Activated CD4-positive, alpha-beta T cell treated with anti-CD3 and anti-CD28 coated beads for 24 hours (primary cell): ENCODE measurements around the gene C1orf167.
"Not testable (repeated sequence)": the region's sequence is repeated elsewhere in the genome, so short reads cannot be mapped to it uniquely, and the experiment has no call there.

Experiments
- DNase-seq, 2 donors: peaks; one replicate each; pipeline ENCODE4 v3.0.0-alpha.2; 2020; ENCODE audit warnings: low read depth in 2 of 2

The C1orf167 gene

DNA sequence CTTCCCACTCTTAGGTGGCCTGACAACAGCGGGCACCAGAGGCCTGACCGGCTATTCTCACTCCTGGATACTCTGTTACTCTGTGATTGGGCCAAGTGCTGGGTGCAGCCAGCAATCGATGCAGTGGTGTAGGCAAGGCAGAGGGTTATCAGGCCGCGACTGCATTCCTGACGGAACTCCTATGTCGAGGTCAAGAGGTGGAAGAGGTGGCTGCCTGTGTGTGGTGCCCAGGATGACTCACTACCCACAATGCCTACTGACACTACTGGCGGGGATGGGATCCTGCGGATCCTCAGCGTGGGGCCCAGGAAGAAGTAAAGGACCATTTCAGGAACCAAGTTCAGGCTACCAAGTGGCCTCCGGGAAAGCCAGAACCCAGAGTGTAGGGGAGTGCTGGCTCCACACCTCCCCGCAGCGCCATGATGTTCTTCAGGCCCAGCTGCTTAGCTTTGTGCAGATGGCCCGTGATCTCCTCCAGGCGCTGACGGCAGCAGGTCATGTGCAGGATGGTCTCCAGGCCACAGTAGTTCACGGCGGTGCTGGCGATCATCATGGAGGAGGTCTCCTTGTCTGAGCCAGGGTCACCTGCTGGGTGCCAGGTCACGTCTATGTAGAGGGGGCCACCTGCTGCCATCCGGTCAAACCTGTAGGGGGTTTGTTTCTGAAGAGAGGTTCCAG, 38.9 kb downstream of the C1orf167 start:
- no peak for DNase-seq

DNA sequence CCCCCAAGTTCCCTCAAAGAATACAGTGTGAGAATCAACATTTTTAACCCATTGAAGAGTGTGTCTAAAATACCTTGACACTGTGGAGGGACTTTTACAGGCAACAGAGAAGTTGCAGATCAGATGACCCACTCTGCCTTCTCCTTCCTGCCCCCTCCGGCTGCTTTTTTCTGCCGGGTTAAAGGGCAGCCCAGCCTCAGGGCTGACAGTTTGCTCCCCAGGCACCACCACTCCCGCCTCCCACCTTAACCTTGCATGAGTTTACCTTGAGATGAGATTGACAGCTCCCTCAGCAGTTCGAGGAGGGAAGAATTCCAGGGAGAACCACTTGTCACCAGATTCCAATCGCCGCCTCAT, 40.6 kb downstream of the C1orf167 start:
- no peak for DNase-seq

DNA sequence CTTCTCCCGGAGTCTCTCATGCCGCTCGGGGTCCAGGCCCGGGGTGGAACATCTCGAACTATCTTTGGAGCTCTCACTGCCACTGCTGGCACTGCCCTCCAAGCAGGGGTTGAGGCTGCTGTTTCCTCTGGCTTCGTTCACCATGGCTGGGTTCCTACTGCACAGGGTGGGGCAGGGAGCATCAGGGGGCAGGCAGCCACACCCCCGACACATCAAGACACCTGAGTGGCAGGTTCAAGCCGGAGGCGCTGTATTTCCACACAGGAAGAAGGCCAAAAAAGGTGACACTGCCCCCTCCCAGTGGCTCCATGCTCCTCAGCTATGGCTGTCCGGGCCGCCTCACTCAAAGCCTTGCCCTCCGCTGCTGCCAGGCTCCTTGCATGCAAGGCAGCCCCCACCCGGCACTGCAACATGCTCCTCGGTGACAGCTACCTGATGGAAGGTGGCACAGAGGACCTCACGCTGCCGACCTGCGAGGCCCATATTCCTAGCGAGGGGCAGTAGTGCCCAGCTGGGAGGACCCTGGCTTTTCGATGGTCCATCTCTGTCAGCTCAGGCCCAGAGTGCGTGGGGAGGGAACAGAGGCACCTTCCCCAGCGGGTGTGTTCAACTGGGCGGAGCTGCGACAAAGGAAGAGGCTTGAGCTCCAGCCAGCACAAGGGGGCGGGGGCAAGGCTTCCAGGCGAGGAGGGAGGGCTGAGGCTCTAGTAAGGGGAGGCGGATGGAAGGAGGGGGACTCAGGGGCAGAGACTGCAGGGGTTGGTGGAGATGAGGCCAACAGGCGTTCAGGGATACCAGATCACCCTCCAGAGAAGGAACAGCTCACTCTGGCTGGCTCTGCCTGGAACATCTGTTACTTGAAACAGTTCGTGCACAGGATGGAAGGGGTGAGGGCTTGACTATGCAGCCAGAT, 41.2 kb downstream of the C1orf167 start:
- DNase-seq, result peak; percentile 60 to 66

DNA sequence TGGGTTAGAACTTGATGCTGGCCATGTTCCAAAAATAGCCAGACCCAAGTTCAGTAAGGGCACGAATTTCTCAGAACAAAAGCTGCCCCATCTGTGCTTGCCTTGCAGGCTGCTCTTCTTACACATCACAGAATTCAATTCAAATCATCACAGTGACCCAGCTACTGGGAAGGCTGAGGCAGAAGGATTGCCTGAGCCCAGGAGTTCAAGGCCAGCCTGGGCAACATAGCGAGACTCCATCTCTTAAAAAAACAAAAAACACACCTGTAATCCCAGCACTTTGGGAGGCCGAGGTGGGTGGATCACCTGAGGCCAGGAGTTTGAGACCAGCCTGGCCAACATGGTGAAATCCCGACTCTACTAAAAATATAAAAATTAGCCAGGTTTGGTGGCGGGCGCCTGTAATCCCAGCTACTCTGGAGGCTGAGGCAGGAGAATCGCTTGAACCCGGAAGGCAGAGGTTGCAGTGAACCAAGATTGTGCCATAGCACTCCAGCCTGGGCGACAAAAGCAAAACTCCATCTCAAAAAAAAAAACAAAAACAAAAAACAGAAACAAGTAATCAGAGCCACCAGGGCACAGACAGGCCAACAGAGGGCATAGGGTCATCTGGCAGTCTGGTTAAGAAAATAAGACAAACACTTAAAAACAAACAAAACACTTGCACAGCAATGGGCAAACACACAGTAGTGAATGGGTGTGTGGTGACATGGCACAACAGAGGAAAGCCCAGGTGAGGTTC, 42.1 kb downstream of the C1orf167 start:
- DNase-seq, result not testable (repeated sequence)

DNA sequence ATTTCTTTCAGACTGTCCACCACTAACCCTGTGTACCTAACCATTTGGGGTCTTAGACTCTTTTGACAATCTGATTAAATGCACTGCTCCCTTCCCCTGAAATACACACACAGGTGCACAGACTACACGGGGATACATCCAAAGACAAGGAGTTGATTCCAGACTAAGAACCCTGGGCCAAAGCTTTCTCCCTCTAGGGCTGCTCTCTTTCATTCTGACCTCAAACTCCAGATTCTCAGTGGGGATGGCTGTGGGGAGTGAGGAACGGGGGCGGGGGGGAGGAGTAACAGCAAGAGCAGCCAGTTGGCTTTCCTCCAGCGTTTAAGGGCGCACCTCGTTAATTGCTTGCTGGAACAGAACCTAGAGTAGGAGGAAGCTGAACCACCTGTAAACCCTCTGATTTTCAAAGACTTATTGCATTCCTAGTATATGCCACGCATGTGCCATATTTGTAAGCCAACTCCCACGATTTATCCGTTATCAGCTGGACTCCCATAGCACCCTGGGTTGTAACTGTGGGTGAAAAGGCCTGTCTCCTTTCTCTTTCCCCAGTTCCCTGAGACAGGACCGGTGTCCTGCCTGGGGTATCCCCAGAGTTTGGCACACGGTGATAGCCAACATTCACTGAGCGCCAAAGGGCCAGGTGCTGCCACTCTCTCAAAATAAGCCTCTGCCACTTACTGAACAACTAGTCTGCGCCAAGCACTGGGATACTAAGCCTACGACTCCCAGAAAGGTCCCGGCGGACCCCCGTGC, 42.9 kb downstream of the C1orf167 start:
- peak in 1 of 2 donors; percentile 32 for DNase-seq

DNA sequence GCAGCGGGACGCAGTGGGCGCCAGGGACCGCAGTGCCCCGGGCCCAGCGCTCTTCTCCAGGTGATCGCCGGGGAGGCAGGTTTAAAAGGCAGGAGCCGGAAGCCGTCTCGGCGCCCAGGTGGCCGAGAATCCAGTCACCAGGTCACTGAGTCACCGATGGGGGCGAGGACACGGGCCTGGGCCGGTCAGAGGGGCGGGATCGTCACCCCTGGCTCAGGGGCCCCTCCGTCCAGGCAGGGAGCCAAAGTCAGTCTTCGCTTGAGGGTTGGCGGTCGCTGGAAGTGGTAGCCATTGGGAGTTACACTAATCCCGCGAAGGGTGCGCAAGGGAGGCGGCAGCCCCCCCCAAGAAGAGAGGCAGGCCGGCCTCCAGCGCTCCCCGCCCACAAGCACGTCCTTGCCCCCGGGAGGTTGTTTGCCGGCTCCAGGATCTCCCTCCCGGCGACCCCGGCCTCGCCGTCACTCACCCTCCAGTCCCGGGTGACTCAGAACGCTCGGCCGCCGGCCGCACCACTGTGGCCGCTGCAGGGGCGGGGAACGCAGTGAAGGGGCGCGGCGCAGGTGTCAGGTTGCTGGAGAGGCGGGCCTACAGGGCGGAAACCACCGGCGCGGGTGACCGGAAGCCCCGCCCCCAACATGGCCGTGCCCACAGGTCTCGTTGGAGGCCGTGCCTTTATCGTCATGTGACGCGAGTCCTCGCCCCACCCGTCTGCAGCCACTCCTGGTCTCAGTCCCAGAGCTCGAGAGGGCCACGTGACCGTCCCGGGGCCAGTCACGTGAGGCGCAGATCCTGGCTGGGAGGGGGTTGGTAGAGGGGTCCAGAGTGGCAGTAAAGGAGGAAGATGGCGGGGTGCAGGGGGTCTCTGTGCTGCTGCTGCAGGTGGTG, 43.7 kb downstream of the C1orf167 start, which contains the start of the genes CLCN6 and MTHFR:
CLCN6 (plus strand) TSS at position 770 of the 885 bp plus-strand sequence; CDS start at position 842, 72 bp downstream.
MTHFR (minus strand) TSS at position 543 of the 885 bp plus-strand sequence. CDS start 2,848 bp downstream, outside the sequence.
- peak; percentile 97 to 98 for DNase-seq

DNA sequence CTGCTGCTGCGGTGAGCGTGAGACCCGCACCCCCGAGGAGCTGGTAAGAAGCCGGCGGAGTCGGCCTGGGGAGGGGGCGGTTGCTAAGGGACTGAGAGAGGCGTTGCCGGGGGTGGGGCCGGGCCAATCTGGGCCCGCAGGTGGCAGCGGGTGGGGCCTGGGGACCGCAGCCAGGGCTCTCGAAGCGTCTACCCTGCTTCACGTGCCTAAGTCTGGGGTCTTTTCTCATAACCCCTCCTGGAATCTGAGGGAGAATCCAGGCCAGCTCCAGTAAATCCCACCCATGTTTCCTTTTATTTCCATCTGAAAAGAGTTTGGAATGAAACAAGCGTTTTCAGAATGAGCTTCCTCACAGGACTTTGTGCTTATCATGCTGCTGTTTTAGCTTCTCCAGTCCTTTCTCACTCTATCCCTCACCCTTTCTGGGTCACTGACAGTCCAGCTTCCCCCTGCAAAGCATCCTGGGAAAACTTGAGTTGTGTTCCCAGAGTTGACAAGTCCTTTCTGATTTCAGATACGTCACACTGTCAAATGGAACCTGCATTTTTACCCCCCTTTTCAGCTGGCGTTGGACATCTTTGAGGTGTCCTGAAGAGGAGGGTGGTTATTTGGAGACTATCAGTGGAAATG, 44.4 kb downstream of the C1orf167 start:
- no peak for DNase-seq

DNA sequence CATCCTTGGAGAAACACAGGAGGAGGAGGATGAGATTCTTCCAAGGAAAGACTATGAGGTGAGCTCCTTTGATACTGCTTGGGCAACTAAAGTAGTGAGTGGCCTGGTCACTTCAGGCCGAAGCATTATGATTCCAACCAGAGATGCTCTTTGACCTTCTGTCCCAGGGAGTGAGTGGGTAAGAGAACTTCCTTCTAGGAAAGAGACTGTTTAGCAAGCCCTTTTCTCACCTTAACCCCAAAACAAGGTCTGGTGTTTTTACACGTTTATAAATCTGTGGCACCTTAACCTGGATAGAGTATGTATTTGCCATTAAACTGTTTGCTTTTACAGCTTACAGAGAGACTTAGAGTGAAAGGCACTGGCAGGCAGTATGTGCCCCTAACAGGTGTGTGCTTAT, 45.1 kb downstream of the C1orf167 start:
- no peak for DNase-seq

DNA sequence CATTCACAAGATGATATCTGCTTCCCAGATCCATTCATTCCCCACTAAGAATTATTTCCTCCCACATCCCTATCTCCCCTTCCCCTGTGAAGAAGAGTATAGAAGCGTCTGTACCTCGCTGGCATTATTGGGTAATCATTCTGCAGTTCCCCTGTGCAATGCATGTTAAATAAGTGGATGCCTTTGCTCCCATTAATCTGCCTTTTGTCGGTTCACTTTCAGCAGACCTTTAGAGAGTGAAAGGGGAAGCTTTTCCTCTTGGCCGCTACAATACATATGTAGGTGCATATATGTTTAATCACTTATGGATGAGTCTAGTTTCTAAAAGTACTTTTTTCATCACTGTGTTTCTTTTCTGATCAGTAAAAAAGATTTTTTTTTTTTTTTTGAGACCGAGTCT, 51.0 kb downstream of the C1orf167 start:
- no peak for DNase-seq

DNA sequence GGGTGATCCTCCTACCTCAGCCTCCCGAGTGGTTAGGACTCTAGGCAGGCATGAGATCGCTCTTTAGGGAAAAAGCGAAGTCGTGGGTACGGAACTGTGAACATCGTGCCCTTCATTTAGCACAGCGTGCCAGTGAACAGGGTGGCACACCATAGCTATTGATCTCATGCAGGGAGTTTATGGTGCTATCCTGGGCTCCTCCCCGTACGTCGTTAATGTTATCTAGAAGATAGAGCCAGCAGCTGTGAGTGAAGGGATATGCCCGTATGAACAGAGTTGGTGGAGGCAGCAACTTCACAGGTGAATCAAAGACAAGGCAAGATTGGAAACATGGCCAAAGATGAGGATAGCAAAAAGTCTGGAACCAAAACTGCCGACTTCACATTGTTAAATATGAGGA, 55.2 kb downstream of the C1orf167 start:
- DNase-seq, result no peak

DNA sequence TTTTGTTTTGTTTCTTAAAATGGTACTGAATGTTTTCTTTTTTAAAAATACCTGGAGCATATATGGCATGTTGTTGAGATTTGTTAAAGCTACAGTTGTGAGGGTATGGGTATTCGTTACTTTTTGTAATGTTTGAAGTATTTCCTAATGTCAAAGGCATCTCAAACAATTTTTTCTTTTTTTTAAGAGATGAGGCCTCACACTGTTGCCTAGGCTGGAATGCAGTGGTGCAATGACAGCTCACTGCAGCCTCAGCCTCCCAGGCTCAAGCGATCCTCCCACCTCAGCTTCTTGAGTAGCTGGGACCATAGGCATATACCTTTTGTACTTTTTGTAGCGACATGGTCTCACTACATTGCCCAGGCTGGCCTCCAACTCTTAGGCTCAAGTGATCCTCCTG, 60.1 kb downstream of the C1orf167 start:
- no peak for DNase-seq

DNA sequence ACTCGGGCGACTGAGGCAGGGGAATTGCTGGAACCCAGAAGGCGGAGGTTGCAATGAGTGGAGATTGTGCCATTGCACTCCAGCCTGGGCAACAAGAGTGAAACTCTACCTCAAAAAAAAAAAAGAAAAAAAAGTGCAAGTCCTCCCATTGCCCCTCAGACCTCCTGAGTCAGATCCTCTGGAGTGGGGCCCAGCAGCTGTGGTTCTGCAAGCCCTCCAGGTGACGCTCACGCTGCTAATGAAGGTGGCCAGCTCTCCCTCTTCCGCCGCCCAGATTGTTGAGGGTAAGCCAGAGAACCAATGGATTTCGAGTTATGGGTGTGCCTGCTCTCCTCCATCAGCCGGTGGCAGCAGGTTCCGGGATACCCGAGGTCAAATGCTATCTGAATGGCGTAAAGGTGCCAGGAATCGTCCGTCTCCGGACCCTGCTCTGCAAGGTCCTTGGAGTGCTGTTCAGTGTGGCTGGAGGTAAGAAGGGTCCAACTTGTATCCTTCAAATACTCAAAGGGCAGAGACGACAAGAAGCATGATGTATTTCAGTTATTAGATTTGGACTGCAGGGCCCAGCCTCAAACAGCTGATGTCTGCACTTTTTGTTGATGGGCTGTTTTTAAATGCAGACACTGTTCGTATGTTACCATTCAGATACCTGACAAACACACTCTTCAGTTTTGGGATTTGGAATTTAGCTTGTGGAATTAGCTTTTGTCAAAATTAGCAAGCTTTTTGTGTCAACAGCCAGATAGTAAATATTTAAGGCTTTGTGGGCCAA, 61.6 kb downstream of the C1orf167 start:
- DNase-seq, result no peak

DNA sequence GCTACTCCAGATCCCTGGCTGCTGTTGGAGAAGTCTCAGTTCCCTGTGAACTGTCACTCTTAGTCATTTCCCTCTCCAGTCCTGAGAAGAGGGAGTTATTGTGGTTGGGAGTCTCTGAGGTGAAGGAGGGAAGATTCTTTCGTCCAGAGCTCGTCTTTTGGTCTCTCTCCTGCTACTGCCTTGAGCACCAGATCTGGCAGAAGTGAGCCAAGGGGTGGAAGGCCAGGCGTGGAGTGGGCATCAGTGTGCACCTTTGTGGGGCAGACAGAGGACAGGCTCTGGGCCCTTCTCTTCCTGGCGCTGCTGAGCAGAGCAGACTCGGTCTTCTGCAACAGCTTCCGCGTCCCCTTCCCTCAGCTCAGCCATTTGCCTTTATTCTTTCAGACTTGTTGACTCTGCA, 63.1 kb downstream of the C1orf167 start:
- DNase-seq, result no peak

DNA sequence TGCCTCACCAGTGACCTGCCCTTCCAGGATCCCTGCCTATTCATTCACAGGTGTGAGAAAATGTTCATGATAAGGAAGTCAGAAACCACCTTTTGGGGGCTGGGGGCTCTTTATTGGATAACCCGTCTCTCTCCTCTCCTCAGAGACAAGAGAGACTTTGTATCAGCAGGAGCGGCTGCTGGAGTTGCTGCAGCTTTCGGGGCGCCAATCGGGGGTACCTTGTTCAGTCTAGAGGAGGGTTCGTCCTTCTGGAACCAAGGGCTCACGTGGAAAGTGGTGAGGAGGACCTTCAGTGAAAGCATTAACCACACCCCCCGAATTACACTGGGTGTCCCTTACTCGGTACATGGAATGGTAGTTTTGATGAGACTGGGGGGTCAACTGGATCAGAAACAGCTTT, 65.0 kb downstream of the C1orf167 start:
- no peak for DNase-seq

DNA sequence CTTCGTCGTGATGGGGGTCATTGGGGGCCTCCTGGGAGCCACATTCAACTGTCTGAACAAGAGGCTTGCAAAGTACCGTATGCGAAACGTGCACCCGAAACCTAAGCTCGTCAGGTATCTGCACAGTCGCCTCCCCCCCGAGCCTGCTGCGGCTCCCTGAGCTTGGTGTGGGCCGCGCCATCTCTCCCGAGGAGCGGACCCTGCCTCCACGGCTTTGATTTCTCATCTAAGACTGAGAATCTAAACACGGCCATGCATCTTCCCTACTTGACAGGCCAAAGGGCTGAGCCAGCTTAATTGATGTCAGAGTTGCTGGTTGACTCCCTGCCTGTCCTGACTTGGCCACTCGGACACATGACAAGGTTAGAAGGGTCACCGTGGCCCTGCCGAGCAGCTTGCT, 66.5 kb downstream of the C1orf167 start:
- no peak for DNase-seq

DNA sequence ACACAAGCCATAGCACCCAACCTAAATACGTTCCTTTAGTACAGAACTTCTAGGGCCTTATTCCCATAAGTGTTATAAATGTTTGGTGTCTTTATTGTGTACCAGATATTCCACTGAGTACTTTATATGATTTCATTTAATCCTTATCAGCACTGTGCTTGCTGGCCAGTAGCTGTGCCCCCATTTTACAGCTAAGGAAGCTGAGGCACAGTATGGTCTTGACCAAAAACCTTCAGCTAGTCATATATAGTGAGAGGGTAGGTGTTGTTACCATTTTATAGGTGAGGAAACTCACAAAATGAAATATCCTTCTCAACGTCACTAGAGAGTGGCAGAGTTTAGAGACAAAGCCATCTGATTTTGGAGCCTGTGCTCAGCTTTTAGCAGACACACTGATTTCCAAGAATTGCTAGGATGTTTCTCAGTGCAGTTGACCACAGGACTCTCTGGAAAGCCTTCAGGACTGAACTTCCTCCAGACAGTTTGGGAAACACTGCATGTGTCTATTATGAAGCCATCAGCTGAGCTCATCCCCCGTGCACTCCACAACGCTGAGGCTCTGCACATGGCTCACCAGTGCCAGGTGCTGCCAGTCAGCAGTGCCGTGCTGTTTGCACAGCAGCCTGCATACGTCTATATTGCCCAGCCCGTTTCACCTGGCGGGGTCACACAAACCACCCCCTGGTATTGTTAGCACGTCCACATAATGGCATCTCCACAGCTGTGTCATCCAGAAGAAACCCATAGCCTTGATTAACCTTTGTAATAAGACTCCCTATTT, 70.1 kb downstream of the C1orf167 start:
- no peak for DNase-seq

DNA sequence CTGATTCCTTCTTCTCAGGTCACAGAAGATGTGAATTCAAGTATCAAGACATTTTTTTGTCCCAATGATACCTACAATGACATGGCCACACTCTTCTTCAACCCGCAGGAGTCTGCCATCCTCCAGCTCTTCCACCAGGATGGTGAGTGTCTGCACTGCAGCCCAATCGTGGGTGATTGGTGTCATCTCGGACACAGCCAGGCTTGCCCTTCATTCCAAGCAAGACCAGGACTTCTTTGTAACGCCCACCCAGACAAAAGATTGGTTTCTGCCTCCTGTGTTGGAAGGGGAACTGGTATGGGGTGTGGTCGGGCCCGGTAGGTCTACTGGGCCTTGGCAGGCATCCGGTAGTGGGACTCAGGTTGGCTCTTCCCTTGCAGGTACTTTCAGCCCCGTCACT, 71.5 kb downstream of the C1orf167 start:
- DNase-seq, result no peak

DNA sequence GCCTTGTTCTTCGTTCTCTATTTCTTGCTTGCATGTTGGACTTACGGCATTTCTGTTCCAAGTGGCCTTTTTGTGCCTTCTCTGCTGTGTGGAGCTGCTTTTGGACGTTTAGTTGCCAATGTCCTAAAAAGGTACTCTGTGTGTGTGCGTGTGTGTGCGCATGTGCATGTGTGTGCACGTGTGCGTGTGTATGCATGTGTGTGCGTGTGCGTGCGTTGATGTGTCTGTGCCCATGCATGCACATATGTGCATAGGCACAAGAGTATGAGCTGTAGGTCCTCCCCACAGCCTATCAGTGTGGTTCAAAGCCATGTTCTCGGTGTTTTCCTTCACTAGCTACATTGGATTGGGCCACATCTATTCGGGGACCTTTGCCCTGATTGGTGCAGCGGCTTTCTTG, 71.9 kb downstream of the C1orf167 start:
- DNase-seq, result no peak
